Cortex of kidney (tissue), 1 donor: ENCODE measurements around the gene NEURL1.
"Not testable (repeated sequence)": the region's sequence is repeated elsewhere in the genome, so short reads cannot be mapped to it uniquely, and the experiment has no call there.

ENCODE experiments used
- DNase-seq: peaks from one replicate; lab custom pipeline; 2025; lab: John Stamatoyannopoulos, UW

The NEURL1 gene

GRCh38 chr10:103608056-103608455, 114.6 kb downstream of the NEURL1 start:
- DNase-seq: not testable (repeated sequence)

- no peak for DNase-seq
Observed at GRCh38 chr10:103609231-103610082, 116.0 kb downstream of the NEURL1 start.

GRCh38 chr10:103610083-103610472, 116.6 kb downstream of the NEURL1 start:
- DNase-seq: no peak

GRCh38 chr10:103610921-103611511, 117.5 kb downstream of the NEURL1 start:
- DNase-seq: no peak

- DNase-seq: no peak
Observed at GRCh38 chr10:103612462-103613365, 119.2 kb downstream of the NEURL1 start.

- DNase-seq: no peak
Observed at GRCh38 chr10:103613616-103614015, 120.1 kb downstream of the NEURL1 start.

GRCh38 chr10:103614306-103615158, 121.0 kb downstream of the NEURL1 start:
- DNase-seq: no peak

- DNase-seq: no peak
Observed at GRCh38 chr10:103616705-103617601, 123.4 kb downstream of the NEURL1 start.

- DNase-seq: no peak
Observed at GRCh38 chr10:103617602-103618385, 124.3 kb downstream of the NEURL1 start.

GRCh38 chr10:103618575-103619423, 125.3 kb downstream of the NEURL1 start:
- DNase-seq: no peak

- DNase-seq: no peak
Observed at GRCh38 chr10:103619424-103620351, 126.2 kb downstream of the NEURL1 start.

GRCh38 chr10:103620352-103620740, 126.8 kb downstream of the NEURL1 start:
- DNase-seq: no peak

GRCh38 chr10:103620891-103621782, 127.6 kb downstream of the NEURL1 start:
- DNase-seq: no peak

- no peak for DNase-seq
Observed at GRCh38 chr10:103621783-103622125, 128.2 kb downstream of the NEURL1 start.

- no peak for DNase-seq
Observed at GRCh38 chr10:103622286-103622685, 128.8 kb downstream of the NEURL1 start.

- DNase-seq: no peak
Observed at GRCh38 chr10:103622935-103623574, 129.6 kb downstream of the NEURL1 start.
